Measurements from ENCODE around the gene DPCD. TPM values are rescaled to one million over a fixed set of nuclear protein-coding genes. Genes with fewer than 3 reads are reported as not detected.

DPCD gene
- total RNA-seq = 28.9 and 30.9 TPM in 2 replicates

DNA sequence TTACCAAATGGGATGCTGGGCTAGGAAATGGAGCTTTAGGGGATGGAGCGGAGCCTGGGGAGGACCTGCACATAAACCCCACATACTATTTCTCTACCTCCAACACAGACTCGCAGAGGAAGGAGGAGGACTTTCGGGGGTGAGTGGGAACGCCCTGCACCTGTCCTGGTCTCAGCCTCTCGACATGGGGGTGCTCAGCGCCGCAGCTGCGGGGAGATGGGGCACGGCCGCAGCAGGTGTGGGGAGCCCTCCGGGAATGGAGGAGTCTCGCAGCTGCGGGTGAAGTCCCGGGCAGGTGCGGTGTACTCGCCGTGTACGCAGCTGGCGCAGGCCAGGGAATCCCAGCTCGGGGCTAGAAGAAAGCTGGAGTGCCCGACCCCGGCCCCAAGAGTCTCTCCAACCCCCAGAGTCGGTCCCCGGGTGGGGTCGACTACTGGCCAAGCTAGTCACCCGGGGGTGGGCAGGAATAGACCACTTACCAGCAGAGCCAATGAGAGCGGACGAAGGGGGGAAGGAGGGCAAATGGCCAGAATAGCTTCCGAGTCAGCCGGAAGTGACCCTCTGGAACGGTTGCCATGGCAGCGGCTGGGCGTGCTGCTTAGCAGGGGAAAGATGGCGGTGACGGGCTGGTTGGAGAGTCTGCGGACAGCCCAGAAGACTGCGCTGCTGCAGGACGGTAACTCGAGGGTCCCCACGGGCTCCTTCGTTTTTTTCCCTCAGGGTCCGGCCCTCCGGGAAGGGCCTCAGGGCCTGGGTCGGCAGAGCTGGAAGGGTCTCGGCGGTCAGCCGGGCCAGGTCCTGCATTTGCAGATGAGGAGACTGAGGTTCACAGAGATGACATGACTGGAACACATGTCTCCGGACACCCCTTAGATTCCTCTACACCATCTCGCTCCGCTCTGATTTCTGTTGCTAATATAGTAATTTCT is at the start of gene DPCD, which contains the start of gene POLL:
Gene DPCD, plus strand, starts transcription at position 597 of the 929 bp plus-strand sequence. Its CDS starts 16 bp downstream, at position 613.
Gene POLL, minus strand, starts transcription at position 533 of the 929 bp plus-strand sequence. CDS start 897 bp downstream, outside the sequence.

Other genes with a start within 250 kb of the DPCD start
- 13.4 and 13.9 TPM in 2 replicates for gene BTRC, start 234.2 kb upstream of the DPCD start, total RNA-seq
- 13.1 and 16.5 TPM in 2 replicates for gene POLL, start 64 bp upstream of the DPCD start, total RNA-seq
- gene FBXW4, start 106.8 kb downstream of the DPCD start, total RNA-seq = 31.0 and 32.0 TPM in 2 replicates
- gene FGF8, start 187.8 kb downstream of the DPCD start, total RNA-seq = not detected in 2 replicates
- 43.5 and 57.5 TPM in 2 replicates for gene NPM3, start 195.1 kb downstream of the DPCD start, total RNA-seq
- 86.7 and 118 TPM in 2 replicates for gene OGA, start 230.1 kb downstream of the DPCD start, total RNA-seq